Brain microvascular endothelial cell (primary cell): ENCODE results near the gene DPEP1.

Experiments used
- DNase-seq: peaks from one replicate; pipeline ENCODE4 v3.0.0-alpha.2; 2020
- H3K27ac ChIP-seq: fragments of 250-450 bp; sonication (Bioruptor Pico); 2 replicates; pipeline ENCODE4 v1.5.1; 2020; ENCODE audit warnings: mild to moderate bottlenecking, moderate library complexity
- H3K27me3 ChIP-seq: fragments of 250-450 bp; sonication (Bioruptor Pico); replicated peaks from 2 replicates; pipeline ENCODE4 v1.5.1; 2020; ENCODE audit warnings: mild to moderate bottlenecking
- H3K36me3 ChIP-seq: fragments of 250-450 bp; sonication (Bioruptor Pico); replicated peaks from 2 replicates; pipeline ENCODE4 v1.5.1; 2020; ENCODE audit warnings: mild to moderate bottlenecking
- H3K4me3 ChIP-seq: 2 replicates; pipeline ENCODE4 v1.5.1; 2011; ENCODE audit warnings: low read depth, mild to moderate bottlenecking, control low read depth, low read length, moderate library complexity
- CTCF ChIP-seq: IDR thresholded peaks from 2 replicates; pipeline ENCODE4 v1.5.1; 2011; ENCODE audit warnings: low read depth, mild to moderate bottlenecking, moderate library complexity, low read length, control low read depth, inconsistent platforms; ENCODE audit errors: missing control alignments
- in situ Hi-C: cut with HindIII; loops from 2 replicates; pipeline ENCODE4 v1.10.0; 2017; ENCODE audit warnings: low sequenced_read_pairs, low pct_ligation_motif_present

The DPEP1 gene

DNA sequence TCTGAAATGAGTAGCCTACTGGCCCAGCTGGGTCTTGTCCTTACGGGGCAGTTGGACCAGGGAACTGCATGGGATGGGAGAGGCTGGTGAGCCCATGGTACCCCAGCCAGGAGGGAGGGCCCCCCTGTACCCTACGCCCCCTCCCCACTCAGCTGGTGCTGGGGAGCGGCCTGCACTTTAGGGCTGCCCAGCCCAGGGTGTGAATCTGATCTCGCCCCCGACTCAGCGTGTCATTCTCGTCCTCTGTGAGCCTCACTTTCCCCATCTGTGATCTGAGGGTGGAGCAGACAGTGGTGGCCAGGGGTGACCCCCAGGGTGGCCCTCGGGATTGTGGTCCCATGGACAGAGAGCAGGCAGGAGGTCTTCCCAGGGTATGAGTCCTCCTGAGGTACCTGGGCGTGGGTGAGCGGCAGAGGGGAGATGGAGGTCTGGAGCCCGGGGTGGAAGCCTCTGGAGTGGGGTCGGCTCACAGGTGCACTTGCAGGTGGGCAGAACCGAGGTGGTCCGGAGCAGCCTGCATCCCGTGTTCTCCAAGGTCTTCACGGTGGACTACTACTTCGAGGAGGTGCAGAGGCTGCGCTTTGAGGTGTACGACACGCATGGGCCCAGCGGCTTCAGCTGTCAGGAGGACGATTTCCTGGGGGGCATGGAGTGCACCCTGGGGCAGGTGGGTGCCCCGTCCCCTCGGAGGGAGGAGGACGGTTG lies 36.2 kb upstream of the DPEP1 start:
- Histone ChIP-seq H3K27ac (no peak overlapping the region), H3K36me3 (no peaks in the 10 kb centered on the region), H3K27me3 (no peaks in the 10 kb centered on the region), H3K4me3 (peak overlapping the region; percentile 56)
- in situ Hi-C loops: no loop called here
- DNase-seq: no peak
- TF ChIP-seq CTCF: no peak

GRCh38 chr16:89579351-89579750 lies 34.1 kb upstream of the DPEP1 start:
- H3K27ac ChIP-seq: no peak overlapping the region
- TF ChIP-seq CTCF: no peak
- in situ Hi-C loops: no loop called here

GRCh38 chr16:89581045-89581695 lies 32.3 kb upstream of the DPEP1 start:
- peak; percentile 99 for DNase-seq
- in situ Hi-C loops: no loop called here

More at GRCh38 chr16:89579351-89579750, 34.1 kb upstream of the DPEP1 start:
- H3K27me3 ChIP-seq: no peaks in the 10 kb centered on the region
- no peak for DNase-seq
- H3K36me3 ChIP-seq: no peaks in the 10 kb centered on the region
- H3K4me3 ChIP-seq: no peak overlapping the region

GRCh38 chr16:89581861-89582563 lies 31.4 kb upstream of the DPEP1 start:
- DNase-seq: no peak
- Histone ChIP-seq H3K36me3 (no peaks in the 10 kb centered on the region), H3K27me3 (no peaks in the 10 kb centered on the region), H3K27ac (peak overlapping the region; percentile 73), H3K4me3 (no peak overlapping the region)
- no peak for TF ChIP-seq CTCF
- in situ Hi-C loops: no loop called here

More at GRCh38 chr16:89581045-89581695, 32.3 kb upstream of the DPEP1 start:
- TF ChIP-seq CTCF: no peak
- Histone ChIP-seq H3K36me3 (no peaks in the 10 kb centered on the region), H3K4me3 (no peak overlapping the region), H3K27ac (peak overlapping the region; percentile 88), H3K27me3 (no peaks in the 10 kb centered on the region)

DNA sequence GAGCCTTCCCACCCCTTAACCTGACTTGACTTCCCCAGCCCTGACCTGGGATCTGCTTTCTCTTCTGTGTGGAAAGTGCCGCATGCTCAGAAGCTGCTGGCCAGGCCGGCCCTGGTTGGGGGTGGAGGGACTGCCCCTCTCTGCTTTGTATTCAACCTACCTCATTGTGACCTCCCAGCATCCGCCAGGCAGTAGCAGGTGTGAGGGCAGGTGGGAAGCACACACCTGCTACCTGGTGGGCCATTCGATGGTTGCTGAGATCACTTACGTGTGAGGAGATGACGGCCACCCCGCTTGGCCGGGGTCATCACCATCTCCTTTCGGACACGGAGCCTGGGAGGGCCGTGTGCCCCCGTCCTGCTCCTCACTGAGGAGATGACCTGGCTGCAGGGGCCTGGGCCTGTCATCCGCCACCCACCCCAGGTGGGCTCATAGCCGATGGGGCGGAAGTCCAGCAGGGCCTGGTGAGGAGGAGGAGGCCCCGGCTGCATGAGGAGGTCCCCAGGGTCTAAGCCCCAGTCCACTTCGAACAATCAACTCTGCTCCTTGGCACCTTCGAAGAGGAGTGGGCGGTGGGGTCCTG lies 30.7 kb upstream of the DPEP1 start:
- in situ Hi-C loops: no loop called here
- peak overlapping the region; percentile 73 for H3K27ac ChIP-seq
- H3K36me3 ChIP-seq: no peaks in the 10 kb centered on the region
- TF ChIP-seq CTCF: no peak
- H3K4me3 ChIP-seq: no peak overlapping the region
- no peaks in the 10 kb centered on the region for H3K27me3 ChIP-seq
- DNase-seq: no peak
